Subcutaneous adipose tissue (tissue), 4 donors: ENCODE data around the gene GRK7. TPM values are rescaled to one million over a fixed set of nuclear protein-coding genes. Genes with fewer than 3 reads are reported as not detected.

Source experiments
- CTCF ChIP-seq: fragments of 450-650 bp; IDR thresholded peaks from one replicate; pipeline ENCODE4 v1.5.1; 2016; ENCODE audit warnings: low read depth, mild to moderate bottlenecking, control low read depth, antibody characterized with exemption, moderate library complexity
- total RNA-seq, 4 donors: library from RNA; depleted of rRNA; stranded (reverse); fragments of >200 nt; gene quantifications; one replicate each; pipeline ENCODE4 v1.1.0, GENCODE V29; 2016

The GRK7 gene
- total RNA-seq, 4 donors from 2014 or later = 0.16 TPM; not detected in 3

DNA sequence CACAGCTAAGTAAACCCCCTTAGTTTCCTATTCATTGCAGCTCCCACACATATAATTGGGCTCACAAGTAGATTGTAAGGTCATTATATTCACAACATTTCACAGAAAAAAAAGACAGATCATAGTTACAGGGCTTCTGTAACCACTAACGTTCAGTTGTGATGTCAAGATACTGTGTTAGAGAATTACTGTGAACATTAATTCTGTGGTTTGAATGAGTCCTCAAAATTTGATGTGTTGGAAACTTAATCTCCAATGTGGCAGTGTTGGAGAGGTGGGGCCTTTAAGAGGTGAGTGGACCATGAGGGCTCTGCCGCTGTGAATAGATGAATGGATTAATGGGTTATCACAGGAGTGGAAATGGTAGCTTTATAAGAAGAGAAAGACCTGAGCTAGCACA, 21.3 kb downstream of the GRK7 start:
- no peak for TF ChIP-seq CTCF

DNA sequence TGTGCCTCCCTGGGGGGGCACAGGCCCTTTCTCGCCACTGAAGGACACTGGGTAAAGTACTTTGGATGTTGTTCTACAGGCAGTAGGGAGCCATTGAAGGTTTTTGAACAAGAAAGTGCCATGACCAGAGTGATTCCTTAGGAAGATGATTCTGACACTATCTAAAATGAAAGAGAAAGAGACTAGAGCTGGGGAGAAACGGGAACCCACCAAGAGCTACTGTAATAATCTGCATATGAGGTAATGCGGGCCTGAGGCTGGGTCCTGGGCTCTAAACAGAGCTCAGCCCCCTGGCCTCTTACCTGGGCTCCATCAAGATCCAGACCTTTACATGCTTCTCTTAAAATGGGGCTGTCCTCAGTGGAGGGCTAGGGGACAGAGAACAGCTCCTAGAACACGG, 24.9 kb downstream of the GRK7 start:
- no peak for TF ChIP-seq CTCF

GRCh38 chr3:141789281-141789680, 26.1 kb downstream of the GRK7 start:
- TF ChIP-seq CTCF = no peak

DNA sequence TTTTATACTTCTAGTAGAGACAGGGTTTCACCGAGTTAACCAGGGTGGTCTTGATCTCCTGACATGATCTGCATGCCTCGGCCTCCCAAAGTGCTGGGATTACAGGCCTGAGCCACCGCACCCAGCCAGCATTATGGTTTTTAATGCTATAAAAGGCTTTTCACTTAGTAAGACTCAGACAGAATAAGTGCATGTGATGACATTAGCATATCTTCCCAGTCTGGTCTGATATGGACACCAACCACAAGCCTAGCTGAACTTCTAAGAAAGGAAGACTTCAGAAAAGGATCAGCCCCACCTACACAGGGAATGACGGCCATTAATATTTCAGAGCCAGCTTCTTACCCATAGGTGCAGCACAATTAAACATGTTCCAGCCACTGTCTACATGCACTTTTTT, 27.0 kb downstream of the GRK7 start:
- no peak for TF ChIP-seq CTCF

- no peak for TF ChIP-seq CTCF
These were observed 29.3 kb downstream of the GRK7 start for GRCh38 chr3:141792495-141792894.

DNA sequence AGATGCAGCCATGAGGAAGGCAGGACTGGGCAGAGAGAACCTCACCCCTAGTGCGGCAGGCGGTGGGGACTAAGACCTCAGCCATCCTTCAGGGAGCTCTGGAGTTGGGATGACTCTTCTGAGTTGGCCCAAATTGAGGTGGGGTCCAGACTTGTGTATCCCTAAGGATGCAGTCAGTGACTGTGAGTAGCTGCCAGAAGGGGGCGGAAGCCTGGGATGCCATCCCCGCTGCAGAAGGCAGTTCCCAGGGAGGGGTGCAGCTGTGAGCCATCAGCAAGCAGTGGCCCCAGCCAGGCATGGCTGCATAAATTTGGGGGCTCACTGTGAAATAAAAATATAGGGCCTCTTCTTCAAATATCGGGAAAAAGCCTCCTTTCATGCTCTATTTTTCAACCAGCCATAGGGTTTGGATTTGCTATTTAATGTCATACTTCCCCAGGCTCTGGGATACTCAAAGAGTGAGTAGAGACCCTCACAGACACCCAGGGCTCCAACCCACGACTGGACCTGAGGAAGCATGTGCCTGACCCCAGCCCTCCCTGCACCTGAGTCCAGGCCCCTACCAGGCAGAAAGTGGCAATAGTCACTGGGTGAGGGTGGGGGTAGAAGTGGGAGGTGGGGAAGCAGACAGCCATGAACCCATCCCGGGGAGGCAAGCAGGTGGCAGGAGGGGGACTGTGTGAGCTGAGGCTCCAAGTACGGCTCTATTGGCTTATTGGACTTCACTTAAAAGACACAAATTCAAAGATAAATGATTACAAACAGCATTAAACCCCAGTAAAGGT, 30.5 kb downstream of the GRK7 start:
- TF ChIP-seq CTCF = no peak

DNA sequence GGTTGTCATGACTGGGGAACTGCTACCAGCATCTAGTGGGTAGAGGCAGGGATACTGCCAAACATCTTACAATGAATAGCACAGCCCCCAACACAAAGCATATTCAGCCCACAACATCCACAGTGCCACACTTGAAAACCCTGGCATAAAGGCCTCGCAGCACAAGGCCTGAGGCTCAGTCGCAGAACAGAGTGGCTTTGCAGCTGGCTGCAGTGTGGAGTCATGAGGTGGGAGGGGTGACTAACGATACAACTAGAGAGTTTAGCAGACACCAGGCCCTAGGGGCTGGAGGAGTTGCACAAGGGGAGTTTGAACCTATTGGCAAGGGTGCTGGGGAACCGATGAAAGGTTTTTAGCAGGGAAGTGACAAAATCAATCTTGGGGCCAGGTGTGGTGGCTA, 32.1 kb downstream of the GRK7 start:
- TF ChIP-seq CTCF = no peak
